NCI-H2029 treated with DMSO at 0.1 percent for 48 hours (cell line): Measurements from ENCODE around the gene LRRC63.

Experiments
- DNase-seq: peaks from one replicate; lab custom pipeline; 2025; lab: John Stamatoyannopoulos, UW

LRRC63 gene

DNA sequence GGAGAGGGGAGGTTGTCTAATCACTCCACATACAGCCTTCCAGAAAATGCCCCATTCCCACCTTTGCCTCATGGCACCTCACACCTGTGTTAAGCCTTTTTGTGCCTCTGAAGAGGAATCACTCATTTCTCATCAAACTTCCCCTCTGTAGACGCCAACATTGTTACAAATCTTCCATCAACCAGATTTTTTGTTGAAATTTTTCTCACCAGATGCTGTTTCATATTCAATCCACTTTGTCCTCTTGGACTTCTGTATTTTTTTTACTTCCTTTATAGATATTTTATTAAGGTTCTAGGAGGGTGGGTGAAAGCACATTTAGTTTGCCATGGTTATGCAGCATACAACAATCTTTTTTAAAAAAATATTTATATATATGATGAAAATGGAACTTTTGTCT lies 101.3 kb downstream of the LRRC63 start:
- no peak for DNase-seq

DNA sequence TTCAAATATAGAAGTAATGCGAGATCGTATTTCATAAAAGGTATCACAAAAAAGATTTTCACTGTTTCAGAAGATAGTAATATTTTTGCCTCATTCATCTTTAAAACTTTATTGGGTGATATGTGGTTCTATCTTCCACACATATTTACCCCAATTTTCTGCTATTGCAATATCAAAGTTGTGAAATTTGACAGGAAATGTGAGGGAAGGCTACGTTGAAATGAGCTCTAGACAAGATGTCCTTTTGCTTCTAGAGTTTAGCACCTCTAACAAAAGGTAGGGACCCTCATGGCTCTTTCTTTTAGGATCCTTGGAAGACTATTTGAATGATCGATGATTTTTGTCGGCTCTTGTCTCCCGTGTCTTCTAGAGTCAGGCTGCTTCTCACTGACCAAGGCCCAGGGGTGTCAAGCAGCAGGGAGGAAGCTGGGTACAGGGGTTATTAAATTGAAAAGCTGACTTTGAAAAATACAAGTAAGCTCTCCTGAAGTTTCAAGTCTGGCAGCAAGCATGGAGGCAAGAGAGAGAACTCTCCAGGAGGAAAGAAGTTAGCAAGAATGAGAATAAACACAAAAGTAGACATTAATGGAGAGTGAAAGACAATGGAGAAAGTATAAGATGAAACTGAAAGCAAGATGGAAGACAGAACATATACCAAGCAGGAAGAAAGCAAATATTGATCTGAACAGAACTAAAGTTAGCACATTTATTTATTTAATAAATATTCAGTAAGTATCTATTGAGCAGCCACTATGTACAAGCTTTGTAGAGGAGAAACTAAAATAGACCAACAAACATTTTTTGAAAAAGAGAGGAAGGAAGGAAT lies 101.9 kb downstream of the LRRC63 start:
- no peak for DNase-seq

DNA sequence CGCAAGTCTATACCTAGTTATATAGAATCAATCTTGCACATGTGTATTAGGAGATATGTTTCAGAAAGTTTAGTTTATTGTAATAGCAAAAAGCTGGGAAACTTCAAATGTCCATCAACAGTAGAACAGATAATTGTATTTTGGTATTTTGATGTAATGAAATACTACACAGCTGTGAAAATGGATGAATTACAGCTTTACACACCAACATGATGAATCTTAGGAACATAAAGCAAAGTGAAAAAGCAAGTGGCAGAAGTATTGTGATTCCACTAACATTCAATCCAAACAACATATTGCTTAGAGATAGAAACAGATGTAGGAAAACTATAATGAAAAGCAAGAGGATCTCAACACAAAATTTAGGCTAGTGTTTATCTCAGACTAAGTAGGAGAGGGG lies 102.9 kb downstream of the LRRC63 start:
- no peak for DNase-seq

DNA sequence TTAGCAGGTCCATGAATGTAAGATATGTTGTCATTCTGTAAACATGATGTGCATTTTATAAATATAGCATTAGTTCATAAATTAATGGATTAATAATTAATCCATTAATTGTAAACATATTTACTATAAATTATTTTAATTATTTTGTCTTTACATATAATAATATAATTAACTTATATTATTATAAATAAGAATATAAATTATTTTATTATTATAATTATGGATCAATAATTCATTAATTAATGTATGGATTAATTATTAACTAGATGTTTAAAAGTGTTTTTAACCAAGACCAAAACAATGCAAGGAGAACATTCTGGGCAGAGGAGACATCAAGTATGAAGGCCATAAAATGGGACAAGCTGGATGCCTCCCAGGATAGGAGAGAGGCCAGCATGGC lies 103.3 kb downstream of the LRRC63 start:
- DNase-seq = no peak

DNA sequence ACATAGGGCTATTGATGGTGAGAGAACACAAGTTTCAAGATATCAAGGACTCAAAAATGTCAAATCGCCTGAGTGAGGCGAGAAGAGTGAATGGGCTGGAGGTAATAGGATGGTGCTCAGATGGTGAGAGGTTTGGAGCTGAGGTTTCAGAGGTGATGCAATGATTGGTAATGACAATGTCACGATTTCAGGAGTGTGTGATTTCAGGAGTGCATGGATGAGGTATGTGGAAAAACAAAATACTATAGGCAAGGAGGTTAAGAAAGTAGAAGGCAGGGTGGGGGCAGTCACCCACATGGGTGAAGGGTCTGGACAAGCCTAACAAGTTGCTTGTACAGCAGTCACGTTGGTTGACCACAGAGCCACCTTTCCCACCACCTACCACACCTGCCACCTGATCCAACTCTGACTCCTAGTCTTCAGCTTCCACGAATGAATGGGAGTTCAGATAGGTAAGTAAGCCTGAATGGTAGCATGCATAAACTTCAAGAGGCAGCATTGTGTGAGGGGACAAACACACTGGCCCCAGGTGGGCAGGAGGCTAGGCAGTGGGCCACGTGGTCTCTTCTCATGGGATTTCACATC lies 103.9 kb downstream of the LRRC63 start:
- DNase-seq = no peak

DNA sequence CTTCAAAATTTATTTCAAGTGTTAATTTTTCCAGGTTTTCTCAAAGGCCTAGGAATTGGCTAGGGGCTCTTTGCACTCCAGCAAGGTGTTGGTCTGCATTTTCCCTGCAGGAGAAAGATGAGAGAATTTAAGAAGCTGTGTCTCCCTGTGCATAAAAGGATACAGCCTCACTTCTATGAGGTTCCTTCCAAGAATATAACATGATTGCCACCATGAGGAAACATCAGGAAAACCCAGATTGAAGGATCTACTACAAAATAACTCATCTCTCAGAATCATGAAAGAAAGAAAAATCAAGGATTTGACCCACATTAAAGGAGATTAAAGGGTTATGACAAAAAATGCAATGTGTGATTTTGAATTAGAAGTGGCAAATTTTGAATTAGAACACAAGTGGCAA lies 105.4 kb downstream of the LRRC63 start:
- DNase-seq = no peak

DNA sequence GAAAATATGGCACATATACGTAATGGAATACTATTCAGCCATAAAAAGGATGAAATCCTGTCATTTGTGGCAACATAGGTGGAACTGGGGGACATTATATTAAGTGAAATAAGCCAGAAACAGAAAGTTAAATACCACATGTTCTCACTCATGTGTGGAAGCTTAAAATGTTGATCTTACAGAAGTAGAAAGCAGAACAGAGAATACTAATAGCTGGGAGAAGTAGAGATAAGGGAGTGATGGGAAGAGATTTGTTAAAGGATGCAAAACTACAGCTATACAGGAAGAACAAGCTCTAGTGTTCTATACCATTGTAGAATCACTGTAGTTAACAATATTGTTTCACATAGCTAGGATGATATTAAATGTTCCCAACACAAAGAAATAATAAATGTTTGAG lies 107.3 kb downstream of the LRRC63 start:
- DNase-seq = no peak

DNA sequence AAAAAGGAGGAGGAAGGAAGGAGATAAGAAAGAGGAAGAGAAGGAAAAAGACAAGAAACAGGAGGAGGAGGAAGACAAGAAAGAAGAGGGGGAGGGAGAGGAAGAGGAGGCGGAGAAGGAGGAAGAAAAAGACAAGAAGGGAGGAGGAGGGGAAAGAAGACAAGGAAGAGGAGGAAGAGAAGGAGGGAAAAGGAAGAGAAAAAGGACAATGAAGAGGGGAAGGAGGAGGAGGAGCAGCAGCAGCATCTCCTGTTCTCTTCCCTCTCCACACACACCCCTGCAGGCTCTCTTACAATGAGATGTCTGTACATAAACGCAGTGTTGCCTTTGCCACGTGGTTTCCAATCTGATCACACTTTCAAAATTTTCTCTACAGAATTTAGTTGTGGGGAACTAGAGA lies 108.7 kb downstream of the LRRC63 start:
- no peak for DNase-seq

DNA sequence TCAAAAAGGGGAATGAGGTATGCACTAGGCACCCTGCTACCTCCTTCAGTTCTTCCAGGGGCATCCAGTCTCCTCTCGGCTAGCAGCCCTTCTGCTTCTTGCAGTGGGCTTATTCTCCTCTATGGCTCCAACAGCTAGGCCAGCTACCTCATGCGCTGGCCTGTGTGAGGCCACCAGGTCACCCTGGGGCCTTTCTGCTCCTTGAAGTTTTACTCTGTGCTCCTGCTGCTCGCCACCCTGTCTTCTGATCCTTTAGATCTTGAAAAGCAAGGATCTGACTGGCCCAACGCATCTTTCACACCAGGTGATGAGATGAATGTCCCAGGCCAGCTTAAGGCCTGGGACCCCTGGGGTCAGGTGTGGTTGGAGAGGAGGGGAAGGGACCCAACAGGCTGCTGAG lies 109.1 kb downstream of the LRRC63 start:
- DNase-seq = no peak

DNA sequence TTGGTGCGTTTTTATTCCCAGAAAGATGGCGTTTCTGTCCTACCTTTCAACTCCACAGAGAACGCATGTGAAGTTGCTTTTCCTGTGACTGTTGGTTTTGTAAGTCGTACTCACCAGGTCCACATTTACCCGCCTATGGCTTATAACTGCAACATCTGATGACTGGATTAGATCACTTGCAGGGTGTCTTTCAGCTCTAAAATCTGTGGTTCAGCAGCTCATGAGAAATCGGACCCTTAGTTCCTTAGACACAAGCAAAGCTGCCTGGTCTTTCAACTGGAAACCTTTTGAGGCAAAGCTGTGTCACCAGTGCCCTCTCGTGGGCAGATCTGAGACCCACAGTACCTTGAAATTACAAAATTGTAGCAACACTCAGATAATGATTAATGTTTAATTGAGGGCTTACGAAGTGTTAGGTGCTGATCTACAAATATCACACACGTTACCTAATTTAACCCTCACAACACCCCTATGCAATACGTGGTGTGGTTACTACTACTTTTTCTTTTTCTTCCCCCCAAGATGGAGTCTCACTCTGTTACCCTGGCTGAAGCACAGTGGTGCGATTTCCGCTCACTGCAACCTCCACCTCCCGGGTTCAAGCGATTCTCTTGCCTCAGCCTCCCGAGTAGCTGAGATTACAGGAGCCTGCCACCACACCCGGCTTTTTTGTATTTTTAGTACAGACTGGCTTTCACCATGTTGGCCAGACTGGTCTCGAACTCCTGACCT lies 109.9 kb downstream of the LRRC63 start:
- no peak for DNase-seq

DNA sequence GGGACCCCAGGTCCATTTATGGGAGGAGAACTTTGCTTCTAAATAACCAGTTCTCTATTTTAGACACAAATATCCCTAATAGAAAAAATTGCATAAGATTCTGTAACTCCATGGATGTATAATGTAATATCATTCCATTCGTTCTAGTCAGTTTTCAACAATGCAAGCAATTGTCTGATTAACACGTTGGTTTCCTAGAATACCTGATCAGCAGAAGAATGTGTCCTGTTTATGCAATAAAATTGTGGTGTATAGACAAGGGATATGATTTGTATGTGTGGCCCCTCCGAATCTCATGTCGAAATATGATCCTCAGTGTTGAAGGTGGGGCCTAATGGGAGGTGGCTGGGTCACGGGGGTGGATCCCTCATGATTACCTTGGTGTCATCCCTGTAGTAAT lies 113.2 kb downstream of the LRRC63 start:
- no peak for DNase-seq
